IPS-18a (cell line): ENCODE data around the gene SOCS2.
"Not testable (repeated sequence)": the region's sequence is repeated elsewhere in the genome, so short reads cannot be mapped to it uniquely, and the experiment has no call there.

ENCODE experiments used
- H3K27ac ChIP-seq: one replicate; pipeline ENCODE4 v1.5.1; 2013; ENCODE audit warnings: low read length
- H3K27me3 ChIP-seq: one replicate; pipeline ENCODE4 v1.6.1; 2013; ENCODE audit warnings: mild to moderate bottlenecking, low read length; ENCODE audit not compliant: control insufficient read depth, insufficient read depth
- H3K36me3 ChIP-seq: one replicate; pipeline ENCODE4 v1.6.1; 2013; ENCODE audit warnings: low read depth, low read length; ENCODE audit not compliant: control insufficient read depth
- H3K4me1 ChIP-seq: one replicate; pipeline ENCODE4 v1.6.1; 2013; ENCODE audit warnings: low read depth, low read length; ENCODE audit not compliant: control insufficient read depth
- H3K4me3 ChIP-seq: one replicate; pipeline ENCODE4 v1.5.1; 2013; ENCODE audit warnings: low read length
- H3K9ac ChIP-seq: one replicate; pipeline ENCODE4 v1.6.1; 2013; ENCODE audit warnings: mild to moderate bottlenecking, low read length, moderate library complexity
- H3K9me3 ChIP-seq: one replicate; pipeline ENCODE4 v1.6.1; 2013; ENCODE audit warnings: low read depth, low read length; ENCODE audit not compliant: control insufficient read depth

Gene SOCS2

GRCh38 chr12:93622485-93622884, 50.0 kb downstream of the SOCS2 start:
- Histone ChIP-seq H3K4me1 (no peaks in the 10 kb centered on the region), H3K36me3 (no peaks in the 10 kb centered on the region), H3K27ac (no peak overlapping the region), H3K9ac (no peak overlapping the region), H3K9me3 (no peaks in the 10 kb centered on the region), H3K4me3 (no peak overlapping the region), H3K27me3 (no peaks in the 10 kb centered on the region)

- no peaks in the 10 kb centered on the region for H3K36me3 ChIP-seq
- no peak overlapping the region for H3K9ac ChIP-seq
- H3K27me3 ChIP-seq: no peaks in the 10 kb centered on the region
- H3K4me1 ChIP-seq: no peaks in the 10 kb centered on the region
- H3K9me3 ChIP-seq: no peaks in the 10 kb centered on the region
- H3K27ac ChIP-seq: no peak overlapping the region
- H3K4me3 ChIP-seq: no peak overlapping the region
Measured at GRCh38 chr12:93624595-93625294, 52.3 kb downstream of the SOCS2 start.

GRCh38 chr12:93625295-93625645, 52.8 kb downstream of the SOCS2 start:
- not testable (repeated sequence) for H3K4me3 ChIP-seq, H3K27ac ChIP-seq, H3K36me3 ChIP-seq, H3K9me3 ChIP-seq, H3K9ac ChIP-seq, H3K4me1 ChIP-seq, H3K27me3 ChIP-seq

- Histone ChIP-seq H3K27me3 (no peaks in the 10 kb centered on the region), H3K9me3 (no peaks in the 10 kb centered on the region), H3K9ac (no peak overlapping the region), H3K4me1 (no peaks in the 10 kb centered on the region), H3K4me3 (no peak overlapping the region), H3K36me3 (no peaks in the 10 kb centered on the region), H3K27ac (no peak overlapping the region)
Measured at GRCh38 chr12:93626160-93626559, 53.7 kb downstream of the SOCS2 start.
